Measurements from ENCODE around the gene EFCAB14. TPM values are rescaled to one million over a fixed set of nuclear protein-coding genes. Genes with fewer than 3 reads are reported as not detected.
A peak's percentile ranks its signal among the peaks of the same experiment; 100 is the strongest.

EFCAB14 gene
- 59.0 TPM for total RNA-seq
- long read RNA-seq, full-length matches to known transcripts = 62 of 82 reads
- long read RNA-seq, partial matches to known transcripts = 4 of 82 reads
- long read RNA-seq, other reads (novel, unspliced or antisense) = 16 of 82 reads

GRCh38 chr1:46718727-46719622, at the start of gene EFCAB14:
Gene EFCAB14 (minus strand): TSS chr1:46719114. CDS start chr1:46718087, 1,027 bp downstream.
- H3K36me3 ChIP-seq = peaks cover 28% of the 10 kb centered on the region
- H3K4me1 ChIP-seq = peaks cover 47% of the 10 kb centered on the region
- intact Hi-C loops (cut with micrococcal nuclease) = no loop called here
- H3K27me3 ChIP-seq (ENCODE audit: low read depth) = no peaks in the 10 kb centered on the region
- TF ChIP-seq CTCF (IDR thresholded peaks at IDR 0.05; ENCODE audit: borderline replicate concordance) = no peak
- DNase-seq = peak; percentile 96
- no peaks in the 10 kb centered on the region for H3K9me3 ChIP-seq (replicated peaks)
- peak within 1 kb of the TSS; percentile 86 for H3K27ac ChIP-seq (replicated peaks)
- H3K4me3 ChIP-seq = peak within 1 kb of the TSS; percentile 84

- Histone ChIP-seq H3K27me3 (ENCODE audit: low read depth) (peaks cover 26% of the 10 kb centered on the region), H3K36me3 (peaks cover 3% of the 10 kb centered on the region), H3K27ac (replicated peaks) (no peak overlapping the region), H3K4me3 (no peak overlapping the region), H3K4me1 (peaks cover 3% of the 10 kb centered on the region), H3K9me3 (replicated peaks) (peaks cover 46% of the 10 kb centered on the region)
- intact Hi-C loops (cut with micrococcal nuclease) = no loop called here
- DNase-seq = no peak
- TF ChIP-seq CTCF (IDR thresholded peaks at IDR 0.05; ENCODE audit: borderline replicate concordance) = no peak
Observed at GRCh38 chr1:46768445-46768844, 49.5 kb upstream of the EFCAB14 start.

GRCh38 chr1:46767649-46768282, 48.9 kb upstream of the EFCAB14 start:
- TF ChIP-seq CTCF (IDR thresholded peaks at IDR 0.05; ENCODE audit: borderline replicate concordance) = no peak
- intact Hi-C loops (cut with micrococcal nuclease) = no loop called here
- no peak for DNase-seq
- H3K36me3 ChIP-seq = peaks cover 3% of the 10 kb centered on the region
- peaks cover 44% of the 10 kb centered on the region for H3K9me3 ChIP-seq (replicated peaks)
- no peak overlapping the region for H3K4me3 ChIP-seq
- no peak overlapping the region for H3K27ac ChIP-seq (replicated peaks)
- H3K4me1 ChIP-seq = peaks cover 2% of the 10 kb centered on the region
- peaks cover 33% of the 10 kb centered on the region for H3K27me3 ChIP-seq (ENCODE audit: low read depth)

- no peak overlapping the region for H3K27ac ChIP-seq (replicated peaks)
- H3K36me3 ChIP-seq = no peaks in the 10 kb centered on the region
- no peaks in the 10 kb centered on the region for H3K4me1 ChIP-seq
- H3K27me3 ChIP-seq (ENCODE audit: low read depth) = peaks cover 51% of the 10 kb centered on the region
- no peak for TF ChIP-seq CTCF (IDR thresholded peaks at IDR 0.05; ENCODE audit: borderline replicate concordance)
- intact Hi-C loops (cut with micrococcal nuclease) = no loop called here
- H3K9me3 ChIP-seq (replicated peaks) = peaks cover 14% of the 10 kb centered on the region
- no peak for DNase-seq
- no peak overlapping the region for H3K4me3 ChIP-seq
Observed at GRCh38 chr1:46764402-46764801, 45.5 kb upstream of the EFCAB14 start.

- Histone ChIP-seq H3K27ac (replicated peaks) (no peak overlapping the region), H3K4me1 (no peaks in the 10 kb centered on the region), H3K36me3 (no peaks in the 10 kb centered on the region), H3K4me3 (no peak overlapping the region), H3K27me3 (ENCODE audit: low read depth) (peaks cover 58% of the 10 kb centered on the region), H3K9me3 (replicated peaks) (peaks cover 6% of the 10 kb centered on the region)
- no peak for TF ChIP-seq CTCF (IDR thresholded peaks at IDR 0.05; ENCODE audit: borderline replicate concordance)
- intact Hi-C loops (cut with micrococcal nuclease) = no loop called here
- no peak for DNase-seq
Observed at GRCh38 chr1:46761740-46762139, 42.8 kb upstream of the EFCAB14 start.
